Measurements from ENCODE around the gene SLK.
A peak's percentile ranks its signal among the peaks of the same experiment; 100 is the strongest.

Gene SLK

GRCh38 chr10:103966671-103967447 lies at the start of gene SLK:
Gene SLK (plus strand): TSS chr10:103967140. CDS start chr10:103967746, 606 bp downstream.
- TF ChIP-seq, protein P1, sequence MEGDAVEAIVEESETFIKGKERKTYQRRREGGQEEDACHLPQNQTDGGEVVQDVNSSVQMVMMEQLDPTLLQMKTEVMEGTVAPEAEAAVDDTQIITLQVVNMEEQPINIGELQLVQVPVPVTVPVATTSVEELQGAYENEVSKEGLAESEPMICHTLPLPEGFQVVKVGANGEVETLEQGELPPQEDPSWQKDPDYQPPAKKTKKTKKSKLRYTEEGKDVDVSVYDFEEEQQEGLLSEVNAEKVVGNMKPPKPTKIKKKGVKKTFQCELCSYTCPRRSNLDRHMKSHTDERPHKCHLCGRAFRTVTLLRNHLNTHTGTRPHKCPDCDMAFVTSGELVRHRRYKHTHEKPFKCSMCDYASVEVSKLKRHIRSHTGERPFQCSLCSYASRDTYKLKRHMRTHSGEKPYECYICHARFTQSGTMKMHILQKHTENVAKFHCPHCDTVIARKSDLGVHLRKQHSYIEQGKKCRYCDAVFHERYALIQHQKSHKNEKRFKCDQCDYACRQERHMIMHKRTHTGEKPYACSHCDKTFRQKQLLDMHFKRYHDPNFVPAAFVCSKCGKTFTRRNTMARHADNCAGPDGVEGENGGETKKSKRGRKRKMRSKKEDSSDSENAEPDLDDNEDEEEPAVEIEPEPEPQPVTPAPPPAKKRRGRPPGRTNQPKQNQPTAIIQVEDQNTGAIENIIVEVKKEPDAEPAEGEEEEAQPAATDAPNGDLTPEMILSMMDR (conservative IDR thresholded peaks at IDR 0.05; ENCODE audit: low read depth), result no peak
- peak; percentile 87 for DNase-seq (ENCODE audit: low spot score)
- ChIA-PET POLR2A (ENCODE audit: low non-redundant PET) (no interaction called here), CTCF (interaction anchor here (0.6 to 1.4 kb wide), 2 partner anchors 44 to 50 kb away, joined by 6 to 7 read pairs; no protein-coding TSS in a partner anchor)
- peak within 1 kb of the TSS; percentile 89 for H3K27ac ChIP-seq

GRCh38 chr10:103917302-103918052 lies 49.5 kb upstream of the SLK start:
- DNase-seq (ENCODE audit: low spot score), result peak; percentile 51
- POLR2A ChIA-PET (ENCODE audit: low non-redundant PET), result no interaction called here
- H3K27ac ChIP-seq, result peak overlapping the region; percentile 99
- TF ChIP-seq, protein P1 (conservative IDR thresholded peaks at IDR 0.05; ENCODE audit: low read depth), result no peak
- CTCF ChIA-PET, result interaction anchor here (0.6 kb wide), 2 partner anchors 49 to 75 kb away, joined by 3 to 7 read pairs; no protein-coding TSS in a partner anchor

- peak; percentile 97 for DNase-seq (ENCODE audit: low spot score)
- H3K27ac ChIP-seq, result peak within 1 kb of the TSS; percentile 99
- POLR2A ChIA-PET (ENCODE audit: low non-redundant PET), result no interaction called here
- TF ChIP-seq, protein P1 (conservative IDR thresholded peaks at IDR 0.05; ENCODE audit: low read depth), result no peak
- CTCF ChIA-PET, result interaction anchor here (0.6 kb wide), 1 partner anchor 543 kb away, joined by 6 read pairs; no protein-coding TSS in a partner anchor
Measured at GRCh38 chr10:103918053-103918846, 48.7 kb upstream of the SLK start, which contains the start of gene STN1. Gene STN1 (minus strand): TSS chr10:103918184. CDS start chr10:103917594, 590 bp downstream.

DNA sequence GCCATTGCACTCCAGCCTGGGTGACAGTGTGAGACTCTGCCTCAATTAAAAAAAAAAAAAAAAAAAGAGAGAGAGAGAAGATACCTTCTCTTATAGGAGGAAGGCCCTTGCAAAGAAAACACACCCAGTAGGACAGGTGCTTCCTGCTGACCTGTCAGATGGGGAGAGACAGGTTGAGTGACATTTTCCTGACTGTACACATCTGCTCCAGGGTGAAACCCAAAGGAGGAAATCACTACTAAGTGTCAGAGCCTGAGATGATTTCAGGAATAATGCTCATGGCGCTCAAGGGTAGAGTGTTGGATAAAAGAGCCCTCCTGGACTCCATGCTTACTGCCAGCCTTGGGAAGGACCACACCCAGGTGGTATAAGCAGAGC lies 47.3 kb upstream of the SLK start:
- H3K27ac ChIP-seq, result no peak overlapping the region; the same call in 1 of the 2 replicates
- TF ChIP-seq, protein P1 (conservative IDR thresholded peaks at IDR 0.05; ENCODE audit: low read depth), result no peak
- ChIA-PET CTCF (no interaction called here), POLR2A (ENCODE audit: low non-redundant PET) (no interaction called here)
- no peak for DNase-seq (ENCODE audit: low spot score)

GRCh38 chr10:103921248-103921647 lies 45.7 kb upstream of the SLK start:
- DNase-seq (ENCODE audit: low spot score), result no peak
- H3K27ac ChIP-seq, result no peak overlapping the region
- ChIA-PET CTCF (interaction anchor here (0.6 kb wide), 1 partner anchor 207 kb away, joined by 3 read pairs; no protein-coding TSS in a partner anchor), POLR2A (ENCODE audit: low non-redundant PET) (no interaction called here)
- TF ChIP-seq, protein P1 (conservative IDR thresholded peaks at IDR 0.05; ENCODE audit: low read depth), result no peak

DNA sequence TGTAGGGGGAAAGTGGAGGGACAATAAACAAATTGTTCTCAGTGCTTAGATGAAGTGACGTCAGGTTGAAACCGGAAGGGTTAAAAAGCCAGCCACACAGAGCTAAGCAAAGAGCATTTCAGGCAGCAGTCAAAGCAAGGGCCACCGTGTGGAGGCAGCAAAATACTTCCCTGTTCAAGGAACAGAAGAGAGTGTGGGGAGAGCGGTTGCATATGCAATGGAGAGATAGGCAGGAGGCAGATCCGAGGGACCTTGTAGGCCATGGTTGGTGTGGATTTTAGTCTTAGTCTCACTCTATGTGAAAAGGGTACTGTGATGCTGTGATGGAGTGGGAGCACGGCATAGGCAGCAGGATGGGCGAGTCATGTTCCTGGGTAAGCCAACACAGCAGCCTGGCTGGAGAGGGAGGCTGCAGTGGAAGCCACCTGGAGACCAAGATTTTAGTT lies 45.2 kb upstream of the SLK start:
- H3K27ac ChIP-seq, result no peak overlapping the region
- no peak for DNase-seq (ENCODE audit: low spot score)
- ChIA-PET POLR2A (ENCODE audit: low non-redundant PET) (no interaction called here), CTCF (no interaction called here)
- TF ChIP-seq, protein P1 (conservative IDR thresholded peaks at IDR 0.05; ENCODE audit: low read depth), result no peak
